Upper lobe of right lung (tissue), 1 donor: Measurements from ENCODE around the gene SYNGR4. TPM values are rescaled to one million over a fixed set of nuclear protein-coding genes. Genes with fewer than 3 reads are reported as not detected.

Experiments
- ATAC-seq: fragments of 200-7000 bp; cut with Tn5 transposase; one replicate; pipeline ENCODE4 v1.9.1; 2020; ENCODE audit warnings: mild to moderate bottlenecking, moderate library complexity
- DNase-seq: peaks from one replicate; pipeline ENCODE4 v3.0.0-alpha.2; 2020
- H3K27ac ChIP-seq: fragments of 200-600 bp; one replicate; pipeline ENCODE4 v1.8.0; 2022
- H3K27me3 ChIP-seq: fragments of 200-600 bp; one replicate; pipeline ENCODE4 v1.8.0; 2022; ENCODE audit warnings: mild to moderate bottlenecking
- H3K36me3 ChIP-seq: fragments of 200-600 bp; one replicate; pipeline ENCODE4 v1.8.0; 2022
- H3K4me1 ChIP-seq: fragments of 200-600 bp; one replicate; pipeline ENCODE4 v1.8.0; 2022
- H3K4me3 ChIP-seq: fragments of 200-600 bp; one replicate; pipeline ENCODE4 v1.8.0; 2022; ENCODE audit warnings: mild to moderate bottlenecking
- H3K9me3 ChIP-seq: fragments of 200-600 bp; one replicate; pipeline ENCODE4 v1.8.0; 2022
- intact Hi-C: fragments of 100-400 bp; cut with DNase I; formaldehyde crosslinking; loops from one replicate; pipeline ENCODE4 v1.11.0; 2022
- total RNA-seq: library from RNA; stranded (reverse); fragmentation: NEBNext Ultra II Directional; extraction: Animal tissue kit (Norgen Biotek cat#: 25700); gene quantifications from one replicate; pipeline ENCODE4 v1.2.1, GENCODE V29; 2021
- TF ChIP-seq, protein P1 (sequence below): fragments of 200-600 bp; IDR thresholded peaks from one replicate; pipeline ENCODE4 v1.8.0; 2022; ENCODE audit warnings: antibody characterized with exemption
- donor health status: DM: no; HTN: yes; CAD: no; lungs with severe emphysema.

SYNGR4 gene
- total RNA-seq, 1 donor from 2014 or later, result not detected

- no peak for DNase-seq
- no peak for ATAC-seq
- H3K27me3 ChIP-seq, result peaks cover 53% of the 10 kb centered on the region
These were observed 30.9 kb downstream of the SYNGR4 start for GRCh38 chr19:48395170-48395455.

DNA sequence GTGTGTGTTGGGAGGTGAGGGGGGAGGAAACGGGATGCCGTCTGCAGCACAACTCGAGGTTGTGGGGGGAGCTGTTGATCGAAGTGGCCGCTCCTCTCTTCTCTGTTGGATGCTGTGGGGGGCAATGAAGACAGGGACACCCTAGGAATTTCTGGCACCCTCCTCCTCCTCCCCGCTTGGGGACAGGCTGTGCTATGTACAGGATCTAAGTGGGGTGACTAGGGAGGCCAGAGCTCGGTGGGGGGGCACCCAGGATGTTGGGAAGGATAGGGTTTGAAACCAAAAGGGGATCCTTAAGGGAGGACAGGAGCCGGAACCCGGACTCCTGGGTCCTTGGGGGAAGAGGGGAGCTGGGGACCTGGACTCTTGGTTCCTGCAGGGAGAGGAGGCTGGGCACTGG lies 31.3 kb downstream of the SYNGR4 start:
- no peaks in the 10 kb centered on the region for H3K36me3 ChIP-seq
- TF ChIP-seq, protein P1, sequence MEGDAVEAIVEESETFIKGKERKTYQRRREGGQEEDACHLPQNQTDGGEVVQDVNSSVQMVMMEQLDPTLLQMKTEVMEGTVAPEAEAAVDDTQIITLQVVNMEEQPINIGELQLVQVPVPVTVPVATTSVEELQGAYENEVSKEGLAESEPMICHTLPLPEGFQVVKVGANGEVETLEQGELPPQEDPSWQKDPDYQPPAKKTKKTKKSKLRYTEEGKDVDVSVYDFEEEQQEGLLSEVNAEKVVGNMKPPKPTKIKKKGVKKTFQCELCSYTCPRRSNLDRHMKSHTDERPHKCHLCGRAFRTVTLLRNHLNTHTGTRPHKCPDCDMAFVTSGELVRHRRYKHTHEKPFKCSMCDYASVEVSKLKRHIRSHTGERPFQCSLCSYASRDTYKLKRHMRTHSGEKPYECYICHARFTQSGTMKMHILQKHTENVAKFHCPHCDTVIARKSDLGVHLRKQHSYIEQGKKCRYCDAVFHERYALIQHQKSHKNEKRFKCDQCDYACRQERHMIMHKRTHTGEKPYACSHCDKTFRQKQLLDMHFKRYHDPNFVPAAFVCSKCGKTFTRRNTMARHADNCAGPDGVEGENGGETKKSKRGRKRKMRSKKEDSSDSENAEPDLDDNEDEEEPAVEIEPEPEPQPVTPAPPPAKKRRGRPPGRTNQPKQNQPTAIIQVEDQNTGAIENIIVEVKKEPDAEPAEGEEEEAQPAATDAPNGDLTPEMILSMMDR, result no peak
- ATAC-seq (no peak), DNase-seq (no peak)
- intact Hi-C loops, result no loop called here
- H3K4me1 ChIP-seq, result no peaks in the 10 kb centered on the region
- H3K9me3 ChIP-seq, result no peaks in the 10 kb centered on the region
- no peak overlapping the region for H3K4me3 ChIP-seq
- H3K27me3 ChIP-seq, result peaks cover 53% of the 10 kb centered on the region
- no peak overlapping the region for H3K27ac ChIP-seq

More at GRCh38 chr19:48395170-48395455, 30.9 kb downstream of the SYNGR4 start:
- H3K4me3 ChIP-seq, result no peak overlapping the region
- no peak overlapping the region for H3K27ac ChIP-seq
- TF ChIP-seq, protein P1, result no peak
- intact Hi-C loops, result no loop called here
- no peaks in the 10 kb centered on the region for H3K4me1 ChIP-seq
- H3K9me3 ChIP-seq, result no peaks in the 10 kb centered on the region
- no peaks in the 10 kb centered on the region for H3K36me3 ChIP-seq

GRCh38 chr19:48396016-48396823 lies 32.1 kb downstream of the SYNGR4 start:
- intact Hi-C loops, result no loop called here
- Histone ChIP-seq H3K9me3 (no peaks in the 10 kb centered on the region), H3K27ac (no peak overlapping the region), H3K4me3 (no peak overlapping the region), H3K27me3 (peaks cover 53% of the 10 kb centered on the region), H3K36me3 (no peaks in the 10 kb centered on the region), H3K4me1 (no peaks in the 10 kb centered on the region)
- DNase-seq, result no peak
- TF ChIP-seq, protein P1, result no peak
- ATAC-seq, result no peak

GRCh38 chr19:48396824-48397176 lies 32.6 kb downstream of the SYNGR4 start:
- TF ChIP-seq, protein P1, result no peak
- no peak overlapping the region for H3K4me3 ChIP-seq
- intact Hi-C loops, result no loop called here
- no peaks in the 10 kb centered on the region for H3K4me1 ChIP-seq
- DNase-seq (no peak), ATAC-seq (no peak)
- H3K9me3 ChIP-seq, result no peaks in the 10 kb centered on the region
- H3K36me3 ChIP-seq, result no peaks in the 10 kb centered on the region
- no peak overlapping the region for H3K27ac ChIP-seq
- H3K27me3 ChIP-seq, result peaks cover 53% of the 10 kb centered on the region

GRCh38 chr19:48397263-48398101 lies 33.3 kb downstream of the SYNGR4 start:
- peaks cover 53% of the 10 kb centered on the region for H3K27me3 ChIP-seq
- no peaks in the 10 kb centered on the region for H3K4me1 ChIP-seq
- TF ChIP-seq, protein P1, result no peak
- no peak overlapping the region for H3K27ac ChIP-seq
- intact Hi-C loops, result no loop called here
- DNase-seq, result no peak
- peak overlapping the region; percentile 34 for H3K4me3 ChIP-seq
- no peaks in the 10 kb centered on the region for H3K9me3 ChIP-seq
- H3K36me3 ChIP-seq, result no peaks in the 10 kb centered on the region
- ATAC-seq, result no peak
